NOMO-1 treated with DMSO at 0.1 percent for 48 hours (cell line): ENCODE results near the gene MGAT2.
A peak's percentile ranks its signal among the peaks of the same experiment; 100 is the strongest.
"Not testable (repeated sequence)": the region's sequence is repeated elsewhere in the genome, so short reads cannot be mapped to it uniquely, and the experiment has no call there.

ENCODE experiments used
- DNase-seq: peaks from one replicate; lab custom pipeline; 2025; ENCODE audit not compliant: unreplicated experiment; lab: John Stamatoyannopoulos, UW

The MGAT2 gene

DNA sequence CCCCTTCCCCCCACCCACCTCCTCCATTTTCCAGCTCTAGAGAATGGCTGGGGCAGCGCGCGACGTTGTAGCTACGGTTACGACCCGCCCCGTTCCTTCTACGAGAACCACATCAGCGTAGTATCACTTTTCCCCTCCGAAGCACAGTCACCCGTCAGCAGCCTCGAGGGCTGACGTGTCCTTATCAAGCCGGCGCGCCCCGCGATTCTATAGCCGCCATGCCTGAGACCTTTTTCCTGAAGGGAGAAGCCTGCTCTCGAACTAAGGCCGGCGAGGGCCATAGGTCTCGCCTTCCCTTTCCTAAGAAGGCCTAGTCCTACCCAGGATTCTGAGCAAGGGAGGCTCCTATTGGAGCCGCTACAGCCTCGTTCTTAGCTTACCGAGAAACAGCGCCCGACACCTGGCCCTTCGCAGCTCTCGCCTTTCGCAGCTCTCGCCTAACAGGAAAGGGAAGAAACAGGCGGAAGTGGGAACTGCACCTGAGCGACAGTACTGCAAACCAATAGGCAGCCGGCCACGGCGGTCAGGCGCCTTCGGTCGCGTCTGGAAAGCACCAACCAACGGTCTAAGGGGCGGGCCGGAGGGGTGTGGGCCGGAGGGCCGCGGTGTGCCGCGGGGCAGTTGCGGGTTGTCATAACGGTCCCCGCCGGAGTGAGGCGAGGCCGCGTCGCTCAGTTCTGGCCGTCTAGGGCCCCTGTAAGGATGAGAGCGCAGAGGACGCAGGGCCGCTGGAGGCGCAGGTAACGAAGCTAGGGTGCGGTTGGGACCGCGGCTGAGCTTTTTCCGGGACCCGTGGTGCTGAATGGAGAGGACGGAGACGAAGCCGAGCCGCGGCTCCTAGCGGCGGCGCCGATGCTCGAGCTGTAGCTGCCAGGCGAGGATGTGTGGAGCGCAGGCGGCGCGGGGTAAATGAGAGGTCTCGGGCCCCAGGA, at the start of gene MGAT2, which contains the start of gene RPL36AL:
MGAT2 (plus strand) TSS at position 618 of the 932 bp plus-strand sequence. CDS start 470 bp downstream, outside the sequence.
RPL36AL (minus strand) TSS at position 445 of the 932 bp plus-strand sequence. CDS start 1,522 bp downstream, outside the sequence.
- peak; percentile 96 for DNase-seq

DNA sequence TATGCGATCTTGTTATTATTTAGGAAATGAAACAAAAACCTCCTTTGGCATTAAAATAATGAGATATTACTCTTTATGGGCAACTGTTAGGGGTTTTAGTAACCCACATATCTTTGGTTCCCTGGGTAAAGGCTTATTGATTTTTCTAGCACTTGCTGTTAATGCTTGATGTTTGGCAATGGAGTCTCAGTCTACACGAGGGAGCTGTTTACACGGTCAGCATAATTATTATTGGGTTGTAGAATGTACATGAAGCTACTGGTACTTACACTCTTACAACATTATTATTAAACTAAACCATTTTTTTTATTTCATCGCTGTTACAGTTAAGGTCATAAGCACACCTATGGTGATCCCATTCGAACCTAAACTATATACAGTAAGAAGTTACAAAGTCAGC, 46.6 kb upstream of the MGAT2 start:
- DNase-seq = no peak

DNA sequence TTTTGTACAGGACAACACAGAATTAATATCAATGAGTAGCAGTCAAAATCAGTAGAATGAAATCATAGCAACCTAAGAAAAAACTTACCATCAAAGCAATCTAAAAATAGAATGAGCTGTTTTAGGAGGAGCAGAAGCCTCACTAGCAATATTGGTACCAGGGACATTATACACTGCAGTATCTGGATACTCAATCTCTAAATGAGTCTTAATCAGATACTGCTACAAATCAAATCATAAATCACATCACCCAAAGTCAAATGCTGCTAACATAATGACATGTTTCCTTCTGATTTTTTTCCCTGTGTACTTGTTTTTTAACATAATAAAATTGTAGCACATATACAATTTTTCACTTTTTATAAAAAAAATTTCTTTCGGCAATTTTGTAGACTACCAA, 42.5 kb upstream of the MGAT2 start:
- no peak for DNase-seq

DNA sequence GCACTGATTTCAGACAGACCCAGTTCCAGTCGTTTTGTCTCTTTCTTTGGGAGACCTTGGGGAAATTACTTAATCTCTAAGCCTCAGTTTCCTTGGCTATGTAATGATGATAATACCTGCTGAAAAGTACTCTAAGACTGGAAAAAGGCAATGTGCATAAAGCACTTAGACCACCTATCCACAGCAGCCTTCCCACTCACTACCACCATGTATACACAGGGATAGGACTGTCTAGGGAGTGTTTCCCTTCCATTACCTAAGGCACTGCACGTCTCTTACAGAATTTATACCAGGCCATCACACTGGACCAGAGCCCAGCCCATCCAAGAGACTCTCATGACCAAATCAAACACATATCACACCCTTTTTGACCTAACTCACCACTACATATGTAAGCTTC, 40.8 kb upstream of the MGAT2 start:
- DNase-seq = no peak

DNA sequence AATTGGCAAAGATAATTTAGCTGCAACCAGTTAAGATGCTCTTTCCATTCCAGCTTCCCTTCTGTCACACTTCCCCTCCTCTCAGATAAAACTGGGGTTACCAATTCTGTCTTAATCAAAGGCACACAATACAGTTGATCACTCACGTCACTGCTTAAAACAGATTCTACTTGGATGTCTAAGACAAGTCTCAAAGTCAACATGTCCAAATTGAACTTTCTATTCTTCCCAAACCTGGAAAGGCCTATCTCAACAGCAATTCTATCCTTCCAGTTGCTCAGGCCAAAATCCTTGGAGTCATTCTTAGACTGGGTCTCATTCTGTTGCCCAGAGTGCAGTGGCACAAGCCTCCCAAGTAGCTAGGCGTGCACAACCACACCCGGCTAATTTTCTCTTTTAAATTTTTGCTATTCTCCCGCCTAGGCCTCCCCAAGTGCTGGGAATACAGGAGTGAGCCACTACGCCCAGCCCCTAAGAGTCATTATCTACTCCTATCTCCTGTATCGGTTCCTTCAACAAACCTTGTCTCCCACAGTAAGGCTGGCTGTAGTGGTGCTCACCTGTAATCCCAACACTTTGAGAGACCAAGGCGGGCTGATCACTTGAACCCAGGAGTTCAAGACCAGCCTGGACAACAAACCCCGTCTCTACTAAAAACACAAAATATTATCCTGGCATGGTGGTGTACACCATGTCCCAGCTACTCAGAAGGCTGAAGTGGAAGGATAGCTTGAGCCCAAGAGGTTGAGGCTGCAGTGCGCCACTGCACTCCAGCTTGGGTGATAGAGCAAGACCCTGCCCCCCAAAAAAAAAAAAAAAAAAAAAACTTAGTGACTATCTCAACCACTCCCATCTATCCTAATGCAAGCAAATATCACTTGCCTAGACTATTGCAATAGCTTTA, 39.1 kb upstream of the MGAT2 start:
- DNase-seq = no peak

DNA sequence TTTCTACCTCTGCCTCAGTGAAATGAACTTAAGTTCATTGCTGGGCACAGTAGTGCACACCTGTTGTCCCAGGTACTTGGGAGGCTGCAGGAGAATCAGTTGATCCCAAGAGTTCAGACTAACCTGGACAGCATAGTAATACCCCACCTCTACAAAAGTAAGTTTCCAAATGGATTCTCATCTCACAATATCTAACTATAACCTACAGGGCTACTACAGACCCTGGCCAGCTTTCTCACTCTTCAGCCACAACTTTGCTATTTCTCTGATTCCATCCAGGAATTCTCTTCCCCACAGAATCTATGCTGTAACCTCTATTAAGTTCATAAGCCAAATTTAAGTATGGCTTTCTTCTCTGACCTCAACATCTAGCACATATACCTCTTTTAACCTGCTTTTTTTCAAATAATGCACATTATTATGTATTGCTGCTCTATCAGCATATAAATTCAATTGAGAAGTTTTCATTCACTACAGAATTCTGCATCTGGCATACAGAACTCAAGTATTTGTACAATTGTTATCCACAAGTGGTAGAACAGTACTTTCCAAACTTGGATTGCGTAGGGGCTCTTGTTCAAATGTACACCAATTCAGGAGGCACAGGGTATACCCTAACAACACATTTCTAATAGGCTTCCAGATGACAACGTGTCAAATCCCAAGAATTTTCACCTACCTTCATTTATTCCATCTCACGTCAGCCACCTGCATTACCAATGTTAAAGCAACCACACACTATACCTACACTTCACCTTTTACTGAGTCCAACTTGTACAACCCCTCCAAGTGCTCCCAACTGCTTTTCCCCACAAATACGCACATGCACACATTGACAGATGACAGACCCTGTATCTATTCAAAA, 38.3 kb upstream of the MGAT2 start:
- DNase-seq = no peak

DNA sequence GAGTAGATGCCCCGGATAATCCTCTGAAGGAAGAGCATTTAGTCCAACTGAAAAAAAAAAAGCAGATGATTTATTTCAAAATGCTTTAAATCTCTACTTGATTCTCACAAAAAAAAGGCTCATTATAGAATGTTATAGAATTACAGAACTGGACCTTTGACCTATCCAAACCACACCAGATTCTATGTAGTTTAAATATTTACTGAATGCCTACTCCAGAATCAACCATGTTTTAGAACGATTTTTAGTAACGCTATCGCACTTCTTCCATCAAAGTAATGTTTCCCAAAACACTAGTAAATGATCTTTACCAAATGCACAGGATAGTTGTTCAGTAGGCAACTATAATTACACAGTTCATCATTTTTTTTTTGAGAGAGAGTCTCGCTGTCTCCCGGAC, 37.0 kb upstream of the MGAT2 start:
- no peak for DNase-seq

DNA sequence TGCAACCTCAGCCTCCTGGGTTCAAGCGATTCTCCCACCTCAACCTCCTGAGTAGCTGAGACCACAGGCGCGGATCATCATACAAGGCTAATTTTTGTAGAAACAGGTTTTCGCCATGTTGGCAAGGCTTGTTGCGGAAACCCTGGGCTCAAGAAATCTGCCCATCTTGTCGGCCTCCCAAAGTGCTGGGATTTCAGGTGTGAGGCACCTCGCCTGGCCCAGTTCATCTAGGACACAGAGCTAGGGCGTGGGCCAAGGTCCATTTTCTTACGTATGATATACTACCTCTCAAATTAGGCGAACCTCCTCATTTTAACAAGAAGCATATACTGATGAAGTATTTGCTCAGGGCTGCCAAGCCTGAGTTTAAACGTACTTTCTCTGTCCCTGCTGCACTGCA, 36.5 kb upstream of the MGAT2 start:
- no peak for DNase-seq

DNA sequence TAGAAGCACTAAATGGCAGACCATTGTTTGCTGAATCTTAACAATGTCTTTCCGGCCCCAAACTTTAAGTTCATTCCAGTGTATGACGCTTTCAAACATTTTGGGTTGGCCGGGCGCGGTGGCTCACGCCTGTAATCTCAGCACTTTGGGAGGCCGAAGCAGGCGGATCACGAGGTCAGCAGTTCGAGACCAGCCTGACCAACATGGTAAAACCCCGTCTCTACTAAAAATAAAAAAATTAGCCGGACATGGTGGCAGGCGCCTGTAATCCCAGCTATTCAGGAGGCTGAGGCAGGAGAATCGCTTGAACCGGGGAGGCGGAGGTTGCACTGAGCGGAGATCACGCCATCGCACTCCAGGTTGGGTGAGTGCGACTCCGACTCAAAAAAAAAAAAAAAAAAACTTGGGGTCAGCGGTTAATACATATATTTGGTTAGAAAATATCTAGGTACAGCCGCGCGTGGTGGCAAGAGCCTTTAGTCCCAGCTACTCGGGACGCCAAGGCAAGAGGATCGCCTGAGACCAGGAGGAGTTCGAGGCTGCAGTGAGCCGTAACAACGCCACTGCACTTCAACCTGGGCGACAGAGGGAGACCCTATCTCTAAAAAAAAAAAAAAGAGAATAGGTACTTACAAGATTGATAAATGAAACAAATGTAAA, 35.5 kb upstream of the MGAT2 start:
- not testable (repeated sequence) for DNase-seq

DNA sequence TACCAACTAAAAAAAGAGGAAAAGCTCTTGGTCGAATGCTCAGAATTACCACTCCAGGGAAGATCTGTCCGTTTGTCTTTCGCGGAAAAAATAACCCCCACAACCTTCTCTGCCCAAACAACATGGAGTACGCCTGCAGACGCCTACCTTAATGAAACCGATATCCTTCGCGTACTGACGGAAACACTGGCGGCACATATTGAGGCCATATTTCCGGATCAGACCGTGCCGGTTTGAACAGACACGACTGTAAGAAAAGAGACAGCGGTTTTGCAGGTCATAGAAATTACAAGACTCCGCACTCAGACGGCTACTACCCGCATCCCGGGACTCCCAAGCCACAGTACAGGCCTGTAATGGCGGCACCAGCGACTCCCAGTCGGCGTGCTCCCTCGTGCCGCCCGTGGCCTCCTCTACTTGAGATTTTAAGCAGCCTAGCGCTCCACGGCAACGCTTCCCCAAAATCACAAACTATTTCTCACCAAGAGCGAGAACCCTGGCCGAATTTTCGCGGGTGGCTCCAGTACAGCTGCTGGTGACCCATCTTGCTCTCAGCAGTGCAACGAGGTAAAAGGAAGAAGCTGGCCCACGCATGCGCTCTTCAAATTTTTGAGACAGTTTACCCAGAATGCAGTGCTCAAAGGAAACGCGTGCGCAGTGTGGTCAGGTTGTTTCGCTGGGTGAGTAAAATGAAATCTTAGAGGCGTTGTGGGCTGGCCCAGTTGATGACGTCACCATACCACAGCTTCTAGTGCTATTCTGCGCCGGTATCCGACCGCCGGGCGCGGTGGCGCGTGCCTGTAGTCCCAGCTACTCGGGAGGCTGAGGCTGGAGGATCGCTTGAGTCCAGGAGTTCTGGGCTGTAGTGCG, 34.6 kb upstream of the MGAT2 start, which contains the start of gene RPS29:
RPS29 (minus strand) TSS at position 578 of the 870 bp plus-strand sequence; CDS start at position 544, 34 bp downstream.
- peak; percentile 97 for DNase-seq

DNA sequence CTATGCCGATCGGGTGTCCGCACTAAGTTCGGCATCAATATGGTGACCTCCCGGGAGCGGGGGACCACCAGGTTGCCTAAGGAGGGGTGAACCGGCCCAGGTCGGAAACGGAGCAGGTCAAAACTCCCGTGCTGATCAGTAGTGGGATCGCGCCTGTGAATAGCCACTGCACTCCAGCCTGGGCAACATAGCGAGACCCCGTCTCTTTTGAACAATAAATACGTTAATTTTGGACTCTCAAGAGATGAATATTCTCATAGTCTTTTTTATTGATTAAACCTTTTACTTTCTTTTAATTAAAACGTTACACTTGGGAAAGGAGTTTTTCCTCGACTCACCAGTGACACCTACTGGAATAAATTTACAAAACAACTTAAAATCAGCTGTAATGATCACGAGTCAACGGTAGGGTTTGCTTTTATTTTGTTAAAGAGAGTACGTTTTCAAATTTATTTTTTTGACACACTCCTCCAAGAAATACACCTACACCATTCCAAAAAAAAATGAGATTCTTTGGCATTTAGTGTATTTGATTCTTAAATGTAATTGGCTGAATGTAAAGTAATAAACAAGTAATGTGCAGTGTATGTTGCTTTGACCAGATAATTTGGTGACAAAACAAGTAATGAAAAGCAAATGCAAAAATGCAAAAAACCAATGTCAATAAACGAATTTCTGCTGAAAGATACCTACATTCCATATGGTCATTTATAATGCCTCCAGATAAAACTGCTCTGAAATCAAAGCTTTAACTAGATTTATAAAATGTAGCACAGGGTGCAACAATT, 33.7 kb upstream of the MGAT2 start:
- peak; percentile 66 for DNase-seq

DNA sequence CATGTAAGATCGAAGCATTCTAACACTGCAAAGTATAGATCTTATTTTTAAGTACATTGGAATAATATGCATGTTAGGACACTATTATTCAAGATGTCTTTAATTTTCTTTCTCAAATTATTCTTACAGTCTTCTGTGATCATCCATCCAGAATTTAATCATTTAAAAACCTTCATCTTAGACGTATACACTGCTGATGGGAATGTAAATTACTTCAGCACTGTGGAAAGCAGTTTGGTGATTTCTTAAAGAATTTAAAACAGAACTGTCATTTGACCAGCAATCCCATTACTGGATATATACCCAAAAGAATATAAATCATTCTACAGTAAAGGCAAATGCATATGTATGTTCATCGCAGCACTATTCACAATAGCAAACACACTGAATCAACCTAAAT, 31.2 kb upstream of the MGAT2 start:
- DNase-seq = no peak

DNA sequence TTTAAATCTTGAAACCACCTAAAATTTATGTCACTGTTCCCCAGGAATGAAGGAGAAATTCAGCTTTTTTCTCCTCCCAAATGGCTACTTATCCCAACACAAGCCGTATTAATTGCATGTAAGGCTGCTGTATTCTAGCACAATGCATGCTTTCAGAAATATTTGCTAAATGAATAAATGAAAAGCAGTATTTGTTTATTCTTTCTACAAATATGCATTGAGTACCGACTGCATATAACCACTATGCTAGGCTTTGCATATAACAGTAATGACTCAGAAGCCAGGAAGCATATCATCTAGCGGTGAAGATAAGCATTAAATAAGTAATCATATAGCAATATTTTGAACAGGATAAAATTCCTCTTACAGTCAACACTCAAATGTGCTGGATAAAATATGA, 27.6 kb upstream of the MGAT2 start:
- no peak for DNase-seq

DNA sequence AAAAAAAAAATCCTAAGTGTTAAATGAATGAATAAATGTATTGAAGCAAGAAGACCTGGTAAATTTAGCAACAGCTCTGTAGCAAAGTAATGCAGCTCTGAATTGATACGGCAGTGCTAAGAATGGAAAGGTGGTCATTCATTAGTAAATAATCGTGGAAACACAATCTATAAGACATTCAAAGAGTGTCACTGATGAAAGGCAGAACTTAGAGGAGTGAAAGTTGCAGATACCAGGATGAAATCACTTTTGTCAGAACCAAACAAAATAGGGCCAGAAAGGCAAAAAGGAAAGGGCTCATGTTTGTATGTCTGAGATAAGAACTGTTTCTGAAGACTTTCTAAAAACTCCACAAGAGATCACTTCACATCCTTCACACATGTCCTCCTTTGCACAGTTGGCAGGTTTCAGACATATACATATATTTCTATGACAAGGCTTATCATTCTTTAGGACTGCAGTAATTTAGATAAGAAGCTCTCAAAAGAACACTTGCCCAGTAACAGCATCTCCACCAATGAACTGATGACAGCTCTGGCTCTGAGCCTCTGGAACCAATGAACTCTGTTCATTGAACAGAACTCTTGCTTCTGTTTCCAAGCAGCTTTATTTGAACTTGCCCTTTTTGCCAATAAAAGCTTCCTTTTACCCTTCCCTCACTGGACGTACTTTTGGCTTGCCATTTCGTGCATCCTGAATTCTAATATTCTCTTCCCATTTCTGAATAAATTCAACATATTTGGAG, 26.1 kb upstream of the MGAT2 start:
- DNase-seq = no peak

DNA sequence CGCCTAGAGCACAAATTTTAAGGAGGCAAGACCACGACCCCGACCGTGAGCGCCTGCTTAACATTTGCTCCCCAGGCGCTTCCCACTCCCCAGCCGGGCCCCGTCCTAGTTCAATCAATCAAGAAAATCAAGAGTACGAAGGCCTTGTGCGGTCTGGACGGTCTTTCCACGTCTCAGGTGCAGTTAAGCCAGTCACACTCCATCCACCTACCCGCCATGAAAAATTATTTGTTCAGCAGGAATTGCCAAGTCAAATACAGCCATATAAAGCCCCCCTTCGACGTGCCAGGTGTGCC, 22.5 kb upstream of the MGAT2 start:
- DNase-seq = no peak

DNA sequence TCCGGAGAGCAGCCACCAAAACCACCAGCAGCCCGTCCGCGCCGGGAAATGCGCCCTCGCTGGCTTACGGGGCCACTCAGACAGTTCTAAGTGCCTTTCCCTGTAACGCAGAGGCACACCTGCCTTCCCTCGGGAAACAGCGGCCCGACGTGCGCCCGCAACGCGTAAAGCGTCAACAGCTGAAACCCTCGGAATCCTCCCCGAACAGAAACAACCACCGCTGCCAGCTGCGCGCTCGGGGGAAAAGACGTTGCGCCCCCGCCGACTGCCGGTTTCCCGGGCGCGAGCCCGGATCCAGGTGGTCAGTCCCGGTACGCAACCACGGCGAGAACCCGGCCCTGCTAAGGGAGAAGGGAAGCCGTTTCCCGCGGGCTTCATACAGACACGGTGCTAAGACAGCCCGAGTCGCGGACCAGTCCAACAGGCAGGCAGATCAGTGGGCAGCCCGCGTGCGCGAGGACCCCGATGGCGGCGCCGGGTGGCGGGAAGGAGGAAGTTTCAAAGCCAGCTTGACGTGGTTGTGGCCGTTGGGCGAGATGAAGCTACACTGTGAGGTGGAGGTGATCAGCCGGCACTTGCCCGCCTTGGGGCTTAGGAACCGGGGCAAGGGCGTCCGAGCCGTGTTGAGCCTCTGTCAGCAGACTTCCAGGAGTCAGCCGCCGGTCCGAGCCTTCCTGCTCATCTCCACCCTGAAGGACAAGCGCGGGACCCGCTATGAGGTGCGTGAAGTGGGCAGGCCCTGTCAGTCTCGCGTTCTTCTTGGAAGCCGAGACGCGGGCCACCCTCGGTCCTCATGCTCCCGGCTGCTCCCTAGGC, 21.9 kb upstream of the MGAT2 start, which contains the start of gene LRR1:
LRR1 (plus strand) TSS at position 456 of the 816 bp plus-strand sequence; CDS start at position 537, 81 bp downstream.
- DNase-seq = peak; percentile 83

DNA sequence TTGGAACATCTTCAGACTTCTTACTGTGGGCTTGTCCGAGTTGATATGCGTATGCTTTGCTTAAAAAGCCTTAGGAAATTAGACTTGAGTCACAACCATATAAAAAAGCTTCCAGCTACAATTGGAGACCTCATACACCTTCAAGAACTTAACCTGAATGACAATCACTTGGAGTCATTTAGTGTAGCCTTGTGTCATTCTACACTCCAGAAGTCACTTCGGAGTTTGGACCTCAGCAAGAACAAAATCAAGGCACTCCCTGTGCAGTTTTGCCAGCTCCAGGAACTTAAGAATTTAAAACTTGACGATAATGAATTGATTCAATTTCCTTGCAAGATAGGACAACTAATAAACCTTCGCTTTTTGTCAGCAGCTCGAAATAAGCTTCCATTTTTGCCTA, 13.0 kb upstream of the MGAT2 start:
- no peak for DNase-seq
